Gastrocnemius medialis (tissue), 4 donors: ENCODE data around the gene SLC1A2. TPM values are rescaled to one million over a fixed set of nuclear protein-coding genes. Genes with fewer than 3 reads are reported as not detected.

Experiments
- ATAC-seq, 2 donors: fragments of 150-250 bp; one replicate each; pipeline ENCODE4 v1.9.1; 2016
- DNase-seq, 2 donors: peaks; one replicate each; pipeline ENCODE4 v3.0.0-alpha.2; 2019
- H3K27ac ChIP-seq, 4 donors: fragments of 200-600 bp; sonication (generic); 1 replicate in 1 of 4; 2 replicates in 3 of 4; pipeline ENCODE4 v1.5.1; 2016 to 2018; ENCODE audit warnings: mild to moderate bottlenecking in 2 of 4, moderate library complexity in 1 of 4
- H3K27me3 ChIP-seq, 3 donors: fragments of 200-600 bp; sonication (generic) in 2 of 3; 1 replicate in 1 of 3; 2 replicates in 2 of 3; pipeline versions ENCODE4 v1.5.1 to v1.6.0; 2016 to 2019; ENCODE audit warnings: mild to moderate bottlenecking in 1 of 3, moderate library complexity in 1 of 3
- H3K36me3 ChIP-seq, 2 donors: fragments of 200-600 bp; sonication (generic) in 1 of 2; one replicate each; pipeline ENCODE4 v1.5.1; 2017 to 2018
- H3K4me1 ChIP-seq, 2 donors: fragments of 200-600 bp; sonication (generic) in 1 of 2; one replicate each; pipeline ENCODE4 v1.5.1; 2016 to 2017; ENCODE audit warnings: mild to moderate bottlenecking in 2 of 2
- H3K4me3 ChIP-seq, 4 donors: fragments of 200-600 bp; sonication (generic) in 3 of 4; 1 replicate in 1 of 4; 2 replicates in 3 of 4; pipeline ENCODE4 v1.5.1; 2016 to 2019; ENCODE audit warnings: mild to moderate bottlenecking in 2 of 4
- H3K9me3 ChIP-seq, 3 donors: fragments of 200-600 bp; sonication (generic) in 2 of 3; 1 replicate in 1 of 3; 2 replicates in 2 of 3; pipeline ENCODE4 v1.5.1; 2016 to 2019
- POLR2A ChIP-seq, 2 donors: fragments of 450-650 bp; IDR thresholded peaks; one replicate each; pipeline ENCODE4 v1.6.1; 2017; ENCODE audit warnings: antibody characterized with exemption in 2 of 2, mild to moderate bottlenecking in 2 of 2, moderate library complexity in 2 of 2
- in situ Hi-C, 4 donors: fragments of 200-750 bp; cut with MboI; loops; one replicate each; pipeline versions ENCODE4 v1.15.0 to v1.8.0; 2017; ENCODE audit warnings: low sequenced_read_pairs in 4 of 4
- intact Hi-C: fragments of 100-400 bp; cut with DNase I; formaldehyde crosslinking; loops from one replicate; pipeline ENCODE4 v1.15.1; 2023; ENCODE audit warnings: low total_unique reads
- total RNA-seq, 4 donors: library from RNA; depleted of rRNA; stranded (reverse); fragments of >200 nt; gene quantifications; one replicate each; pipeline versions ENCODE4 v1.1.0 to v1.2.3, GENCODE V29; 2016
- TF ChIP-seq, protein P1 (sequence below), 5 experiments: fragments of 450-650 bp in 3 of 5; fragments of 200-600 bp in 2 of 5; sonication (generic) in 2 of 5; IDR thresholded peaks in 4 of 5; conservative IDR thresholded peaks in 1 of 5; 1 replicate in 4 of 5; 2 replicates in 1 of 5; pipeline ENCODE4 v1.5.1; 2016 to 2019; ENCODE audit warnings: antibody characterized with exemption in 5 of 5, mild to moderate bottlenecking in 3 of 5, moderate library complexity in 3 of 5

The SLC1A2 gene
- total RNA-seq, 4 donors from 2014 or later, result 0.15 to 1.1 (median 0.52) TPM

DNA sequence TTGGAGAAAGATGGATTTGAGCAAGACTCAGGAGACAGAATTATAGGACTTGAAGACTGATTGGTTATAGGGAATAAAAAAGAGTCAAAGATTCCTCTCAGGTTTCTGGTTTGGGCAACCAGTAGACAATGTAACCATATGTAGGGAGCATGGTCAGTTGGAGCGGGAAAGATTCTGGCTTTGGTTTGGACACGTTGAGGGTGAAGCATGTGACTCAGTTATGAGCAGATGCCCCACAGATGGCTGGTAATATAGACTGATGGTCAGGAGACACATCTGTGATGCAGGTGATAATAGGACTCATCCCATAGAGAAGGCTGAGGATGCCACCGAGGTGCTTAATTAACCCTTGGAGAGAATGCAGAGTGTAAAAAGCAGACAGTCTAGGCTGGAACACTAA lies 148.3 kb downstream of the SLC1A2 start:
- ATAC-seq (no peak), DNase-seq (no peak)
- TF ChIP-seq POLR2A (IDR thresholded peaks at IDR 0.05), result no peak
- TF ChIP-seq, protein P1, sequence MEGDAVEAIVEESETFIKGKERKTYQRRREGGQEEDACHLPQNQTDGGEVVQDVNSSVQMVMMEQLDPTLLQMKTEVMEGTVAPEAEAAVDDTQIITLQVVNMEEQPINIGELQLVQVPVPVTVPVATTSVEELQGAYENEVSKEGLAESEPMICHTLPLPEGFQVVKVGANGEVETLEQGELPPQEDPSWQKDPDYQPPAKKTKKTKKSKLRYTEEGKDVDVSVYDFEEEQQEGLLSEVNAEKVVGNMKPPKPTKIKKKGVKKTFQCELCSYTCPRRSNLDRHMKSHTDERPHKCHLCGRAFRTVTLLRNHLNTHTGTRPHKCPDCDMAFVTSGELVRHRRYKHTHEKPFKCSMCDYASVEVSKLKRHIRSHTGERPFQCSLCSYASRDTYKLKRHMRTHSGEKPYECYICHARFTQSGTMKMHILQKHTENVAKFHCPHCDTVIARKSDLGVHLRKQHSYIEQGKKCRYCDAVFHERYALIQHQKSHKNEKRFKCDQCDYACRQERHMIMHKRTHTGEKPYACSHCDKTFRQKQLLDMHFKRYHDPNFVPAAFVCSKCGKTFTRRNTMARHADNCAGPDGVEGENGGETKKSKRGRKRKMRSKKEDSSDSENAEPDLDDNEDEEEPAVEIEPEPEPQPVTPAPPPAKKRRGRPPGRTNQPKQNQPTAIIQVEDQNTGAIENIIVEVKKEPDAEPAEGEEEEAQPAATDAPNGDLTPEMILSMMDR (IDR thresholded peaks at IDR 0.05 in 4 of 5, conservative IDR thresholded peaks at IDR 0.05 in 1 of 5), result no peak
- intact Hi-C loops (no loop called here), in situ Hi-C loops (no loop called here)
- no peaks in the 10 kb centered on the region for H3K9me3 ChIP-seq
- no peak overlapping the region for H3K4me3 ChIP-seq
- H3K36me3 ChIP-seq, result no peaks in the 10 kb centered on the region
- no peak overlapping the region for H3K27ac ChIP-seq
- H3K27me3 ChIP-seq, result no peaks in the 10 kb centered on the region
- H3K4me1 ChIP-seq, result peaks cover 0 to 4% of the 10 kb centered on the region in 2 donors

DNA sequence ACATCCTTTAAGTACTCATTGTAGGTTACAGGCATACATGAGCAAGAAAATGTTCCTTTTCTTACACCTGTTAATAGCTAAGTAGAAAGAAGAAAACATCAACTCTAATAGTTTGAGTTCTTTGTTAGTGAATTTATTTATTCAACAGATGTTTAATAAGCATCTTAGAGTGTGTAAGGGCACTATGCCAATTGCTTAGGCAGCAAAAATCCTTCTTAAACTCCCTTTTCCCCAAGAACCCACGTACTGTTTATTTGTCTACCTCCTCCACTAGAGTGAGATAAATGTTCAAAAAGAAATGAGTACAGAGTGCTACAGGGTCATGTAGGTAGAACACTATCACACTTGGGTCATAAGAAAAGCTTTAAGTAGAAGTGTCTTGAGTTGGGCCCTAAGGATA lies 149.0 kb downstream of the SLC1A2 start:
- Histone ChIP-seq H3K9me3 (no peaks in the 10 kb centered on the region), H3K36me3 (no peaks in the 10 kb centered on the region), H3K4me1 (peaks cover 0 to 1% of the 10 kb centered on the region in 2 donors), H3K4me3 (no peak overlapping the region), H3K27ac (no peak overlapping the region), H3K27me3 (no peaks in the 10 kb centered on the region)
- in situ Hi-C loops, result no loop called here
- no peak for TF ChIP-seq POLR2A (IDR thresholded peaks at IDR 0.05)
- TF ChIP-seq, protein P1 (IDR thresholded peaks at IDR 0.05 in 4 of 5, conservative IDR thresholded peaks at IDR 0.05 in 1 of 5), result no peak
- intact Hi-C loops, result no loop called here
- DNase-seq (no peak), ATAC-seq (no peak)

DNA sequence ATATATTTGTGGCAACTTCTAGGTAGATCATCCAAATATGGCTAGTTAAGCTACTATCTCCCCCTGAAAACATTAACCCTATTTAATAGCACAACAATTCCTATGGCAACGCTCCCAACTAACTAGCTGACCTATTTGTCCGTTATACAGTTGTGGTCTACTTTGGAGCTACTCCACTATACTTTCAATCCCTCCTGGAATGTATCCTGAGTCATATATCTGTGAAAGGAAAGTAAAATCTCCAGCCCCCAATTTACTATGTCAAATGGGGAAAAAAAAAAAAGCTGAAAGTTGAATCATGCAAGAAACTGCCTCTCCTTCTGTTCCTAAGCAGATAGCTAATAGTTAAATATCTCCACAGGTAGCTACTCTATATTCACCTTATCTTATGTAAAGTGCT lies 151.9 kb downstream of the SLC1A2 start:
- ATAC-seq (no peak), DNase-seq (no peak)
- in situ Hi-C loops (no loop called here), intact Hi-C loops (no loop called here)
- Histone ChIP-seq H3K4me3 (no peak overlapping the region), H3K4me1 (no peaks in the 10 kb centered on the region), H3K27ac (no peak overlapping the region), H3K27me3 (no peaks in the 10 kb centered on the region), H3K9me3 (no peaks in the 10 kb centered on the region), H3K36me3 (no peaks in the 10 kb centered on the region)
- no peak for TF ChIP-seq POLR2A (IDR thresholded peaks at IDR 0.05)
- TF ChIP-seq, protein P1 (IDR thresholded peaks at IDR 0.05 in 4 of 5, conservative IDR thresholded peaks at IDR 0.05 in 1 of 5), result no peak

DNA sequence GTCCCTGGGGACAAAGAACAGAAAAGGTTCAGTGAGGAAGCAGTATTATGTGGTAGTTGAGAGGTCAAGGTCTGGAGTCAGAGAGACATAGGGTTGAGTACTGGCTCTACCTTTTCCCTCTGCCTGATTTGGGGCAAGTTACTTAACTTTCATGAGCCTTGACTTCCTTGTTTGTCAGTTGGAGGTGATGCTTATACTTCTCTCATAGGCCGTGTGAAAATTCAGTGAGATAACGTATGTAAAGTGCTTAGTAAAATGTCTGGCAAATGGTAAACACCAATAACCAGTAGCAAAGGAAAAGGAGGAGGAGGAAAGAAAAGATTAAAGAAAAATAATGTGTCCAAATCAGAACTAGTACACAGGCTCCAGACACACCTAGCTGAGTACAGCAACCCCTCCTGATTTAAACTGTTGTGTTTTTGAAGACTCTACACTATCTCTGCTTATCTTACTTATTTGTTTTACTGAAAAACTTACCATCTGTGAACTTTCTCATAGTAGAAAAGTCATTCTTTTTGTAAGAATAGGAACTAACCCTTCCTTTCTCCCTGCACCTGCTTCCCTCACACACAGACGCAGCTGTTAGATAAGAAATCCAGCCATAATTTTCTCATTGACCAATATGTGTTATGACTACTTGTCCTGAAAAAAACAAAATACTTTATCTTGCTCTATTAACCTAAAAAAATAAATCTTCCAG lies 153.5 kb downstream of the SLC1A2 start:
- intact Hi-C loops (no loop called here), in situ Hi-C loops (no loop called here)
- H3K27ac ChIP-seq, result no peak overlapping the region
- H3K4me1 ChIP-seq, result no peaks in the 10 kb centered on the region
- no peak for DNase-seq
- TF ChIP-seq POLR2A (IDR thresholded peaks at IDR 0.05), result no peak
- H3K27me3 ChIP-seq, result no peaks in the 10 kb centered on the region
- no peak overlapping the region for H3K4me3 ChIP-seq
- H3K36me3 ChIP-seq, result no peaks in the 10 kb centered on the region
- ATAC-seq, result no peak
- H3K9me3 ChIP-seq, result no peaks in the 10 kb centered on the region

DNA sequence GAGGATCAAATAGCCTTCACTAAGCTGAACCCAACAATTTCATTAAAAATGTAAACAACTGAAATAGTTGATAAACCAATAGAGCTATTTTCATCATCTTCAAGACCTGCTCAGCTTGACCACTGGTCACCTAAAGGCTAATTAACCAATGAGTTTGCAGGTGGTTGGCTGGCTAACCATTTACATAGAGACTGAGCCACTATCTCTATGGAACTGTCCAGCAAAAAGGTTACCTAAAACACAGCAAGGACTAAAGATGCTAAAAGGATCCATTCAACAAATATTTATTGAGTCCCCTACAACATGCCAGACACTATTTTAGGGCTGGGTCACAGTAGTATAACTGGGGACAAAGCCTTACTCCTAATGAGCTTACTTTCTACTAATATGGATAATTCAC lies 156.6 kb downstream of the SLC1A2 start:
- no peak overlapping the region for H3K27ac ChIP-seq
- intact Hi-C loops, result no loop called here
- no peaks in the 10 kb centered on the region for H3K36me3 ChIP-seq
- no peaks in the 10 kb centered on the region for H3K9me3 ChIP-seq
- ATAC-seq (no peak), DNase-seq (no peak)
- no peak for TF ChIP-seq POLR2A (IDR thresholded peaks at IDR 0.05)
- TF ChIP-seq, protein P1 (IDR thresholded peaks at IDR 0.05 in 4 of 5, conservative IDR thresholded peaks at IDR 0.05 in 1 of 5), result no peak
- no peak overlapping the region for H3K4me3 ChIP-seq
- in situ Hi-C loops, result no loop called here
- H3K4me1 ChIP-seq, result no peaks in the 10 kb centered on the region
- H3K27me3 ChIP-seq, result no peaks in the 10 kb centered on the region
